GM18502 (cell line): ENCODE results near the gene ARHGAP29.
"Not testable (repeated sequence)": the region's sequence is repeated elsewhere in the genome, so short reads cannot be mapped to it uniquely, and the experiment has no call there.

Source experiments
- ATAC-seq: cut with Tn5 transposase; IDR thresholded peaks from one replicate; pipeline ENCODE4 v1.9.1; 2021; ENCODE audit warnings: mild to moderate bottlenecking; ENCODE audit not compliant: unreplicated experiment, poor library complexity

The ARHGAP29 gene

DNA sequence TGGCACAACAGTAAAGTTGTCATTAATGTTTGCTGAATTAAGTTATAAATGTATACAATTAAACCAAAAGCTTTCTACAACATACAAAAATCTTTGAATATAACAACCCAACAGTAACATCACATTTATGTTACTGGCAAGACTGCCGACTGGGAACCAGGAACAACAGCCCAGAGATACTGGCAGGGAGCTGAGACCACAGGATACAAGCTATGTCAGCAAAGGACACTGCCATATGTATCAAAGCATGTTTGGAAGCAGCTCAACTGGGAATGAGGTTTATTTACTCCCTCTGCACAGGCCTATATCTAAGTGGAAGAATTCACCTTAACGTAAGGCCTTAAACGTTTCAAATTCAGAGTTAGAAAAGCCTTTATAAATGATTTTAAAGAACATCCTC lies 50.4 kb downstream of the ARHGAP29 start:
- ATAC-seq, result no peak

DNA sequence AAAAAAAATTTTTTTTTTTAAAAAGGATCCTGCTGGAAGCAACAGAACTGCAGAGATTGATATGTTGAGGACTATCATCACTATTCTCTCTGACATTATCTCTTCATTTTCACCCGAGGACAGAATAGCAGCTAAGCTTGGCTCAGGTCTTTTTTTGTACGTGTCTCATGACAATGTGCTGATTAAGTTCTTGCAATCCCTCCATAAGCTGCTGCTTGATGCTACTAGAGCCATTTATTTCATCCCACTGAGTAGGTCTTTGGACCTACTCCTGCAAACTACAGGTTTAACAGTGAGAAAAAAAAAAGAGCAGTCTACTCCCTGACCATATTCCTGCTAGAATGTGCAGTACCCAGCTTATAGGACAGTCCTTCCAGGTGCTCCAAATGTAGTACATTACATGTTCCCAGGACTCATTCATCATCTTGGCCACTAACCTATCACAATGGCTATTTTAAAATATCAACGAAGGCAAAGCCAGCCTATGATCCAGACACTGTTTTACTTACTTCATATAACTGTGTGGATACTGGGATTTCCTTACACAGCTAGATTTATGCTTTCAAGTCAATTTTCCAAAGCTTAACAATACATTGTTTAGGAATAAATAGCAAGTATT lies 54.1 kb downstream of the ARHGAP29 start:
- ATAC-seq, result no peak

DNA sequence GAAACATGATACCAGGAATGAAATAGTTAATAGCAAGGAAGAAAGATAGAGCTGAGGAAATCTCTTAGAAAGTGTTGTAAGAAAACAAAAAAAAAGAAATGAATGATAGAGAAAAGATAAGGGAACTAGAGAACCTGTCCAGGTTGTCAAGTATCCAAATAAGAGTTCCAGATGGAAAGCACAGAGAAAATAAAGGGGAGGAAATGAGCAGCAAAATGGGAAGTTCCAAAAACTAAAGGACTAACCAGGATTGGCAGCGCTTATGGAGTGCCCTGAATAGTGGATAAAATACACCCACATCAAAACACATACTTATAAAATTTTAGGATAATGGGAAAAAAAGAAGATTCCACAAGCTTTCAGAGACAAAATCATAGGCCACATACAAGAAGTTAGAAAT lies 55.2 kb downstream of the ARHGAP29 start:
- ATAC-seq, result no peak

DNA sequence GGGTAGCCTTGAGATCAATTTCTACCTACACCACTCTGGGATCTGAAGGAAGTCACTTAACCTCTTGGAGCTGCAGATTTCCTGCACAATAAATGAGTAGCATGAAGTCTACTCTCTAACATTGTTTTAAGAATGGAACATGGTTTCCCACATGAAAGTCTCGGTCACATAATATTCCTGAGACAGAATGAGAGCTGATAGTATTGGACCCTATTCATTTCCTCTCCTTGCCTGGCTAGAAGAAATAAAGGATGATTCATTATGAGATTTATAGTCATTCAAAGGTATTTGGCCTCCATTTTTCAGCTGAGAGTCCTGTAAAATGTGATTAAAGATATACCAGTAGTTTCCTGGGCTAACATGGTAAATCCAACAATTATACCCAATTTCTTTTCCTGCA lies 56.7 kb downstream of the ARHGAP29 start:
- ATAC-seq, result no peak

DNA sequence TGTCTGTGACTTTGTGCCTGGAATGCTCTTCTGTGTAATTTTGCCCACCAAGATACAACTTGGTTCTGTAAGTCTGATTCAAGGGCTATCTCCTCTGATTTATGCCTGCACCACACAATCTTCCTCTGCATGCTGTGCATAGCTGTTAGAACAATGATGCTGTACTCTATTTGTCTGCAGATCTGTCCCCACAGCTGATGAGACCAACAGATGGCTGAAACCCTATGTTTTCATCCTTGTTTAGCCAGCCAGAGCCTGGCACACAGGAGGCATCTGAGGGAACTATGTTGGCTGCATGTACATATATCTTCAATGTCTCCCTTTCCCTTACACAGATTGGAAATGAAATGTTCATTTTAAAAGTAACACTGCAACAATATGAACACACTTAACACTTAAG lies 58.5 kb downstream of the ARHGAP29 start:
- no peak for ATAC-seq

DNA sequence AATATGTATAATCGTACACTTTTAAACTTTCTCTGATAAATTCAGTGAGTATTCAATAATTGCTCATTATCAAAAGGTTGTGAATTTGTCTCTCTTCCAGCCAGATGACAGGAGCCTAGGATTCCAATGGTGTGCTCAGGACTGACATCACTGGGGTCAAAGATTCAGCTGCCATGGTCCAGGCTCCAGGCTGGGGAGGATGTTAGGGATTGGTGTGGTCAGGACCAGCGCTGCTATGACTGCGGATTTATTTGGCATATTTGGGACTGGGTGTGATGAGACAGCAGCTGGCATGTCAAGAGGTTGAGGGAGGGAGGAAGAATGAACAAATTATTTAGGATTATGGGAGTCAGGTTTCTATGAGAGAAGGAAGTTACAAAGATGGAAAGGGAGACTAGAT lies 68.3 kb downstream of the ARHGAP29 start:
- no peak for ATAC-seq

DNA sequence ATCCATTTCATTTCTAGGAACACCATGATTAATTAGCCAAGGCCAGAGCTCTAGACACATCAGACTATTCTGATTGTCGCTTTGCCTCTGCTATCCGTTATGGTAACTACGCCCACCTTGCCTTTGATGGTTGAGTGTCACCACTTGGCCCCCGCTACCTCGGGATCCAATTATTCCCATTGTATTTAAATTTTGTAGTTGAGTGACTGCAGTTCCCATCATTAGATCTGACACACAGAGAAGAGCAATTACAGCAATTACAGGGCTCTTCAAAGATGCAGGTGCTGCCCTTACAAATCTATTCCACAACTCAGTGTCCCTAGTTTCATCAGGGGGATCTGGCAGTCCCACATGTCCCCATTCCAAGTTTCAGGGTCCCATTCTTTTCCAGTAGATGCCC lies 71.5 kb downstream of the ARHGAP29 start:
- ATAC-seq, result no peak

DNA sequence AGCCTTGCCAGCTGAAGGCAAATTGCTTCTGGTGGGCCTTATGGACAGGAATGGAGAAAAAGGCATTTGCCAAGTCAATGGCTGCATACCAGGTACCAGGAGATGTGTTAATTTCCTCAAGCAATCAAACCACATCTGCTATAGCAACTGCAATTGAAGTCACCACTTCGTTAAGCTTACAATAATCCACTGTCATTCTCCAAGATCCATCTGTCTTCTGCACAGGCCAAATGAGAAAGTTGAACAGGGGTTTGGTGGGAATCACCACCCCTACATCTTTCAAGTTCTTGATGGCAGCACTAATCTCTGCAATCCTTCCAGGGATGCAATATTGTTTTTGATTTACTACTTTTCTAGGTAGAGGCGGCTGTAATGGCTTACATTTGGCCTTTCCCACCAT lies 72.5 kb downstream of the ARHGAP29 start:
- not testable (repeated sequence) for ATAC-seq

DNA sequence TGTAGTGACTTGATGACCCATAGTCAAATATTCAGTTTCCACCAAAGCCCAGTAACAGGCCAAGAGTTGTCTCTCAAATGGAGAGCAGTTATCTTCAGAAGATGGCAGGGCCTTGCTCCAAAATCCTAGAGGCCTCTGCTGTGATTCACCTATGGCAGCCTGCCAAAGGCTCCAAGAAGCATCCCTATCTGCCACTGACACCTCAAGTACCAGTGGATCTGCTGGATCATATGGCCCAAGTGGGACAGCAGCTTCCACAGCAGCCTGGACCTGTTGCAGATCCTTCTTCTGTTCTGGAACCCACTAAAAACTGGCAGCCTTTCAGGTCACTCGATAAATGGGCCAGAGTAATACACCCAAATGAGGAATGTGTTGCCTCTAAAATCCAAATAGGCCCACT lies 73.3 kb downstream of the ARHGAP29 start:
- ATAC-seq, result not testable (repeated sequence)

DNA sequence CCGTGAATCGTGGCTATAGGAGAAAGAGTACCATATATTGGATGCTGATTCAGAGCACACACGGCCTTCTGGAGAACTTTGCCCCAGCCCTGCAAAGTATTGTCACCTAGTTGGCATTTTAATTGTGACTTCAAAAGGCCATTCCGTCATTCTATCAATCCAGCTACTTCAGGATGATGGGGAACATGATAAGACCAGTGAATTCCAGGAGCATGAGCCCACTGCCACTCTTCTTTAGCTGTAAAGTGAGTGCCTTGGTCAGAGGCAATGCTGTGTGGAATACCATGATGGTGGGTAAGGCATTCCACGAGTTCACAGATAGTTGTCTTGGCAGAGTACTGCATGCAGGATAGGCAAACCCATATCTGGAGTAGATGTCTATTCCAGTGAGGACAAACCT lies 74.1 kb downstream of the ARHGAP29 start:
- ATAC-seq, result not testable (repeated sequence)

DNA sequence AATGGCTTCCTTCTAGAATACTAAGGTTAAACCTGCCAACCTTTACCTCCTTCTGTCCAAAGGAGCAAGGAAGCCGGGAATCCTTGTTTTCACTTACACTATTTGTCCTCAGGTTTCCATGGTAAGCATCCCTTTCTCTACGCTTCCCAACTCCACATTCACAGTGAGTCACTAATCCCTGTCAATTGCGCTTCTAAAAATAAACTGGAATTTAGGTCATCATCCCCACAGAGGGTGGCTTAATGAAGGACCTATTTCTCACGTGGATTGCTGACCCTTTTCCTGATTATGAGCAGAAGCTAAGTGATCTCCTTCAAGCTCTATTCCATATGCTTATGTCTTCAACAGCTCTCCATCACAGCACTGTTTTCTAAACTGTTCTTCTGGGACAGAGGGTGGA lies 76.6 kb downstream of the ARHGAP29 start:
- no peak for ATAC-seq

DNA sequence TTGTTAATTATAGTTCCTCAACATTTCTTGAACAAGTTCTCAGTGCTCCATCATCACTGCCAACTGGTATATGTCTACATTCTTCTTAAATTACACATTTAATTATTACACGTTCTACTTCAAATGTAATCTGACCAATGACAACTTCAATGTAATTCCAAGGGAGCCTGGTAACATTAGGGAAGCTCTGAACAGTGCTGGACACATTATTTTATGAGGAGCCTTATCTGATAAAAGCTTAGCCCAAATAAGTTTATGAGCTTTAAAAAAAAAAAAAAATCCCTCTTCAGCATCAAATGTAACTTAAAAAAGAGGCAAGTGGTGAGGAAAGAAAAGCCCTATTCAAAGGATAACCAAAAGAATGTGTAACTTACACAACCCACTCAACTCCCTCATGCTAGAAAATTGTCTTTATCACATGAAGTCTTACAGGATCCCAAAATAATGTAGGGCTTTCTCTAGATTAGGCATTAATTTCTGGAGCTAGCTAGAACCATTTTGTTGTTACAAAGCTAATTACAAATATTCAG lies 81.2 kb downstream of the ARHGAP29 start:
- ATAC-seq, result no peak

DNA sequence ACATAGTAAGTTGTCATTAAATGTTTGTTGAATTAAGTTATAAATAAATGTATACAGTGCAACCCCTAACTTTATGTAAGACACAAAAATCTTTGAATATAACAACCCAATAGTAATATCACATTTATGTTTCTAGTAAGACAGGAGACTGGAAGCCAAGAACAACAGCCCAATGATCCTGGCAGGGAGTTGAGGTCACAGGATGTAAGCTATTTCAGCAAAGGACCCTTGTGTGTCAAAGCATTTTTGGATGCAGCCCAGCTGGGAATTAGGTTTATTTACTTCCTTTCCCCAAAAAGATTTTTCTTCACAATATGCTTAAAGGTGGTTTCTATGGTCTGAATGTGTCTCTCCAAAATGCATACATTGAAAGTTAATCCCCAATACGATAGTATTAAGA lies 82.4 kb downstream of the ARHGAP29 start:
- no peak for ATAC-seq

DNA sequence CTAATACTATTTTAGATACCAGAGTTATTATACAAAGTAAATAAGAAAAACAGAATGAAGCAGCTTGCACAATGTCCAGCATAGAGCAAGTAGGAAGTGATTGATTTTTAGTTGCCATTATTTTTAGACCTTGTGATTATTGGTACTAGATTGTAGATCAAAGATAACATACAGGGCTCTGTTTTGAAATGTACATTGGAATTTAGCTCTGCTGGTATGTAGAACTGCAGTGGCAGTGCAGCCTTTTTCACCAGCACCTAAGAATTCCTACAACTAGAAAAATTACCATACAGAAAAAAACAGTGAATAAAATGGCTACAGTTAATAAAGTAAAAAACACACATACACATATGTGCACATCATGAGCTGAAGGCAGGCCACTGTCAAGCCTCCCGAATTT lies 84.3 kb downstream of the ARHGAP29 start:
- no peak for ATAC-seq

DNA sequence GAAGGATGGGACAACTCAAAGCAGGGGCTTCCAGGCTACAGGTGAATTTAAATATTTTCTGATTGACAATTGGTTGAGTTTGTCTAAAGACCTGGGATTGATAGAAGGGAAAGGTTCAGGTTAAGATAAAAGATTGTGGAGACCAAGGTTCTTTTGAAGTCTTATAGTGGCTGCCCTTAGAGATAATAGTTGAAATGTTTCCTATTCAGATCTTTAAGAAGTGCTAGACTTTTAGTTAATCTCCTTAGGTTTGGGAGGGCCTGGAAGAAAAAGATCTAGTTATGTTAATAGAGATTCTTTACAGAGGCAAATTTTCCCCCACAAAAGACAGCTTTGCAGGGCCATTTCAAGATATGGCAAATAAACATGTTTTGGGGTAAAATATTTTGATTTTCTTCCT lies 88.2 kb downstream of the ARHGAP29 start:
- not testable (repeated sequence) for ATAC-seq

DNA sequence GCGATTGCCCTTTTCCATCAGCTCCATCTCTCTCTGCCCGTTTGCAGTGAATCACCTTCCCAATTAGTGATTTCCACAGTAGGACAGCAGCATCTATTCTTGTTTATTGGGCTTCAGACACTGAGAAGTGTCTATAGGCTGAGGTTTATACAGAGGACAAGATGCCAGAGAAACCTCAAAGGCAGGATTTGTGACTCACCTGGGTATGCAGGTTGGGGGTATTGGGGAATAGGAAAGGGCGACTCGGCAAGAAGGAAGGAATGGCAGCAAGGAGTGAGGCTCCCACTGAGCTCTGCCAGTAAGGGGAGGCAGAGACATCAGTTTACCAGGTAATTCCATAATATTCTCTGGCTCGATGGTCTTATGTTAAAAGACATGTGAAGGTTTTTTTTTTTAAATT lies 91.1 kb downstream of the ARHGAP29 start:
- ATAC-seq, result no peak

DNA sequence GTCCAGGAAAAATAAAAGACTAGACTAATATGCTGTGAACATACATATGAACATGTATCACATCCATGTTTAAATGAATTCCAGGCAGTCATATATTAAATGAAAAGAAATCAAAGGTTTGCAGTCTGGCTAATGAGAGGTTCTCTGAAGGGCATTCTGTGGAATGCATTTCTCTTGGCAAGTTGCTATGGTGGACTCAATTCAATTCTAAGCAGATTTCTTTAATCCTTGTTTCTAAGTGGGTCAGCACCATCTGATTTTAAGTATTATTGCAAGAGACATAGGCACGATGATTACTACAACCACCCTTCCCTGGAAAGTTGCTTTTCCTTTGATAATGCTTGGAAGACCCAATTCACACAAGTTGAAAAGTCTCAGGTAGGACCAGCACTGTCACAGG lies 92.5 kb downstream of the ARHGAP29 start:
- no peak for ATAC-seq

DNA sequence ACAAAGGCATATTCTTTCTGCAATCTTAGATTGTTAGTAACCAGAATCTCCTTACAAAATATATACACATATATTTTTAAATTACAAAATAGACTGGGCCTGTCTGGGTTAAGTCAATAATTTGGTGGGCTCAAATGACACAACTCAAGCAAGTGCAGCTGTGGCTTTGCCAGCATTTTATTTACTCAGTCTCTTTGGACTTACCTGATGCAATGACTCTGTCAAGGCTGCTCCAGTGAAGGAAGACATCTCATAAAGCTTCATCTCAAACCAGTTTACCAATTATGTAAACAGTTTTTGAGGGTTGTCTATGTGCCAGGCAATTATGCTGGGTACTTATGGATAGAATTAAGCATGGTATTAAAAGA lies 93.6 kb downstream of the ARHGAP29 start:
- ATAC-seq, result no peak

DNA sequence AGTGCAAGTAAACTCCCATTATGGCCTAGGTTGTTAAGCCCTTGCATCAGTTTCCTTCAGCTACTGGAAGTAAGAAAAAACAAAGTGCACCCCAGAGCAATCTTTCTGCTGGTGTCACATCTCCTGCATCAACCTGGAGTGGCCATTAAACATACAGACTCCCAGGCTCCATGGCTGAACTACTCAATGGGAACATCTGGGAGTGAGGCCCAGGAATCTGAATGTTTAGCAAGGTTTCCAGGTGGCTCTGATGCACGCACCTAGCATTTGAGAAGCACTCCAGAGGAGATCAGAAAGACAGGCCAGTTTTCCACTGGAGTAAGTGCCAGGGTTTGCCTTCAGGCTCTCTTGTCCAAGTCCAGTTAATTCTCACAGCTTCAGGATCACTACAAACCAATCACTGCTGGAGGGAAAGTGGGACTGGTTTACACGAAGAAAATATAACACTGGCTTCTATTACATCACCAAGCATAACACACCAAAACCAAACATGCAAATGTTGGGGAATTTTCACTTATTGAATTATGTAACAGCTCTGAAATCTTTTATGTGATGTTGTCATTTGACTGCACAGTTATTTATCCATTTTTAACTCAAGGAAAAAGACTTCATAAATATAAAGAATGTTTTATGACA lies 94.1 kb downstream of the ARHGAP29 start:
- no peak for ATAC-seq

DNA sequence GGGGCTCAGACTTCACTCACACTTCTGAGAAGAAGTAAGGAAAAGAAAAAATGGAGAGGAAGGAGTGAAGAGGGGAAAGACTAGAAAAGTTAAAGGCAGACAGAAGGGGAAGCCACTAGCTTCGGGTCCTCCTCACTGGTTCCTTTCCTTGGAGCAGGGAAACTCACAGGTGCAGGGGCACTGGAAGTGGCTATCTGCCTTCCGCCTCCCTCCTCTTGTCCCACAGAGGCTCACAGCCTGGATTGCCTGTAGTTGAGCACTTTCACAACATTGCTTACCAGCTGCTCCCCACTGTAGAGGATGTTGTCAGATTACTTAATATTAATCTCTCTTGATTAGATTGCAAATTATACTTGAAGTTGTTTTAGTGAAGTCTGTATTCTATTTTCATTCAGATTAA lies 94.8 kb downstream of the ARHGAP29 start:
- ATAC-seq, result no peak

DNA sequence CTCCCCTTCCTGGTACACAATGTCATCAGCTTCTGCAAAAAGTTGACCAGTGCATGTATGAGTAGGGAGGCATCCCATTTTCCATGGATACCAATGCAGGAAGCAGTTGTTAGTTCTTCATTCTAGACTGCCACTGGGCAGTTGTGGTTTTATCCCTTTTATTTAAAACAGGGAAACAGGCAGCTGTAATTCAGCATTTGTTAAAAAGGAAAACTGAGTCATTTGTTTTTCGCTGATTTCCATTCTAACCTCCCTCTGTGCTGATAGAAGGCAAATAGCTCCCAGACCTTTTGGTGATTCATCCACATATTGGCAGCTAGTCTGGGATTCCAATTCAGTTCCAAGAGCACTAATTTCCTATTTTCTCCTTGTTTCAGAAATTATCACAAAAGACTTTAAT lies 95.4 kb downstream of the ARHGAP29 start:
- ATAC-seq, result no peak

DNA sequence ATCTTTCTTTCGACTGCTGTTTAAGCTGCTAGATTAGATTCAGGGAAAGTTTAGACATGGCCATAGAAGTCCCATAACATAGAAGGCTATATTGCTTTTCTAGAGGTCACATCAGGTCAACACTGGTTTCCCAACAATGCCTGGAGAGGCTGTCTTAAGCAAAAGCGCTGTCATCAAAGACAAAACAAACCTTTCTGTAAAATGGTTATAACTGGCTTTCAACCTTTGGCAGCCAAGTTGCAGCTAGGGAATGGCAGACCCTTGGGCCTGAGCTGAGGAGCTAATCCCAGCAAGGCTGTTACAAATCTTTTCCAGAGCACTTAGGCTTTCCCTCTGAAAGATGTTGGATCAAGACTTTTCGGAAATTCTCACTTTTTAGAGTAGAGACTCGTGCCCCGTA lies 105.3 kb downstream of the ARHGAP29 start:
- ATAC-seq, result no peak
